HEK293 (cell line): ENCODE results near the gene ZNF416.

ENCODE experiments used
- EGR2 ChIP-seq: fragments of 450-650 bp; formaldehyde crosslinking; IDR thresholded peaks from 2 replicates; pipeline ENCODE4 v1.5.1; 2016; ENCODE audit warnings: low read depth, missing biosample characterization, missing genetic modification characterization
- HIC1 ChIP-seq: fragments of 450-650 bp; formaldehyde crosslinking; IDR thresholded peaks from 2 replicates; pipeline ENCODE4 v1.5.1; 2016; ENCODE audit warnings: missing biosample characterization, missing genetic modification characterization
- SP3 ChIP-seq: fragments of 450-650 bp; formaldehyde crosslinking; IDR thresholded peaks from 2 replicates; pipeline ENCODE4 v1.5.1; 2016; ENCODE audit warnings: missing biosample characterization, missing genetic modification characterization
- TSHZ1 ChIP-seq: fragments of 450-650 bp; formaldehyde crosslinking; IDR thresholded peaks from 2 replicates; pipeline ENCODE4 v1.5.1; 2016; ENCODE audit warnings: missing biosample characterization, missing genetic modification characterization, borderline replicate concordance
- ZNF157 ChIP-seq: fragments of 450-650 bp; formaldehyde crosslinking; IDR thresholded peaks from 2 replicates; pipeline ENCODE4 v1.5.1; 2016; ENCODE audit warnings: missing biosample characterization, missing genetic modification characterization
- ZNF174 ChIP-seq: fragments of 450-650 bp; formaldehyde crosslinking; IDR thresholded peaks from 2 replicates; pipeline ENCODE4 v1.5.0; 2017; ENCODE audit warnings: missing biosample characterization, mild to moderate bottlenecking, missing genetic modification characterization
- ZNF175 ChIP-seq: fragments of 450-650 bp; formaldehyde crosslinking; IDR thresholded peaks from 2 replicates; pipeline ENCODE4 v1.5.1; 2016; ENCODE audit warnings: missing biosample characterization, missing genetic modification characterization
- ZNF2 ChIP-seq: fragments of 450-650 bp; formaldehyde crosslinking; IDR thresholded peaks from 2 replicates; pipeline ENCODE4 v1.5.1; 2016; ENCODE audit warnings: missing biosample characterization, missing genetic modification characterization
- ZNF302 ChIP-seq: fragments of 450-650 bp; formaldehyde crosslinking; IDR thresholded peaks from 2 replicates; pipeline ENCODE4 v1.5.1; 2016; ENCODE audit warnings: missing biosample characterization, missing genetic modification characterization, low read depth
- ZNF350 ChIP-seq: fragments of 450-650 bp; formaldehyde crosslinking; IDR thresholded peaks from 2 replicates; pipeline ENCODE4 v1.5.0; 2017; ENCODE audit warnings: missing biosample characterization, mild to moderate bottlenecking, missing genetic modification characterization
- ZNF366 ChIP-seq: fragments of 450-650 bp; formaldehyde crosslinking; conservative IDR thresholded peaks from 2 replicates; pipeline ENCODE4 v1.5.1; 2016; ENCODE audit warnings: missing biosample characterization, missing genetic modification characterization
- ZNF404 ChIP-seq: fragments of 450-650 bp; formaldehyde crosslinking; IDR thresholded peaks from 2 replicates; pipeline ENCODE4 v1.5.1; 2017; ENCODE audit warnings: missing biosample characterization, missing genetic modification characterization
- ZNF433 ChIP-seq: fragments of 450-650 bp; formaldehyde crosslinking; IDR thresholded peaks from 2 replicates; pipeline ENCODE4 v1.5.1; 2016; ENCODE audit warnings: missing biosample characterization, missing genetic modification characterization, low read depth
- ZNF48 ChIP-seq: fragments of 450-650 bp; formaldehyde crosslinking; IDR thresholded peaks from 2 replicates; pipeline ENCODE4 v1.5.1; 2016; ENCODE audit warnings: missing biosample characterization, missing genetic modification characterization
- ZNF544 ChIP-seq: fragments of 450-650 bp; formaldehyde crosslinking; IDR thresholded peaks from 2 replicates; pipeline ENCODE4 v1.5.0; 2017; ENCODE audit warnings: missing biosample characterization, missing genetic modification characterization
- ZNF549 ChIP-seq: fragments of 450-650 bp; IDR thresholded peaks from 2 replicates; pipeline ENCODE4 v1.5.1; 2018; ENCODE audit warnings: missing biosample characterization, missing genetic modification characterization, mild to moderate bottlenecking, inconsistent platforms, moderate library complexity
- ZNF580 ChIP-seq: fragments of 450-650 bp; formaldehyde crosslinking; IDR thresholded peaks from 2 replicates; pipeline ENCODE4 v1.5.1; 2016; ENCODE audit warnings: missing biosample characterization, missing genetic modification characterization
- ZNF610 ChIP-seq: fragments of 450-650 bp; formaldehyde crosslinking; IDR thresholded peaks from 2 replicates; pipeline ENCODE4 v1.5.1; 2016; ENCODE audit warnings: missing biosample characterization, missing genetic modification characterization, borderline replicate concordance
- ZNF624 ChIP-seq: fragments of 450-650 bp; formaldehyde crosslinking; IDR thresholded peaks from 2 replicates; pipeline ENCODE4 v1.5.1; 2017; ENCODE audit warnings: missing biosample characterization, missing genetic modification characterization
- ZNF660 ChIP-seq: fragments of 450-650 bp; IDR thresholded peaks from 2 replicates; pipeline ENCODE4 v1.5.1; 2018; ENCODE audit warnings: missing biosample characterization, mild to moderate bottlenecking, missing genetic modification characterization
- ZNF707 ChIP-seq: fragments of 450-650 bp; formaldehyde crosslinking; IDR thresholded peaks from 2 replicates; pipeline ENCODE4 v1.5.1; 2016; ENCODE audit warnings: missing biosample characterization, missing genetic modification characterization
- ZNF777 ChIP-seq: fragments of 450-650 bp; formaldehyde crosslinking; IDR thresholded peaks from 2 replicates; pipeline ENCODE4 v1.5.1; 2017; ENCODE audit warnings: missing biosample characterization, missing genetic modification characterization, borderline replicate concordance
- ZNF792 ChIP-seq: fragments of 450-650 bp; formaldehyde crosslinking; IDR thresholded peaks from 2 replicates; pipeline ENCODE4 v1.5.1; 2016; ENCODE audit warnings: missing biosample characterization, missing genetic modification characterization
- ZNF830 ChIP-seq: fragments of 450-650 bp; IDR thresholded peaks from 2 replicates; pipeline ENCODE4 v1.5.0; 2018; ENCODE audit warnings: missing biosample characterization, missing genetic modification characterization, low read depth, mild to moderate bottlenecking, moderate library complexity
- TF ChIP-seq, protein P1 (sequence below): fragments of 450-650 bp; IDR thresholded peaks from 2 replicates; pipeline ENCODE4 v1.5.1; 2018; ENCODE audit warnings: missing biosample characterization, missing genetic modification characterization
- TF ChIP-seq, protein P2 (sequence below): fragments of 450-650 bp; formaldehyde crosslinking; IDR thresholded peaks from 2 replicates; pipeline ENCODE4 v1.5.1; 2016; ENCODE audit warnings: missing biosample characterization, missing genetic modification characterization
- TF ChIP-seq, protein P3 (sequence below): fragments of 450-650 bp; formaldehyde crosslinking; IDR thresholded peaks from 2 replicates; pipeline ENCODE4 v1.5.1; 2016; ENCODE audit warnings: missing biosample characterization, missing genetic modification characterization
- TF ChIP-seq, protein P4 (sequence below): fragments of 450-650 bp; formaldehyde crosslinking; IDR thresholded peaks from 2 replicates; pipeline ENCODE4 v1.5.1; 2016; ENCODE audit warnings: missing biosample characterization, missing genetic modification characterization

Gene ZNF416

DNA sequence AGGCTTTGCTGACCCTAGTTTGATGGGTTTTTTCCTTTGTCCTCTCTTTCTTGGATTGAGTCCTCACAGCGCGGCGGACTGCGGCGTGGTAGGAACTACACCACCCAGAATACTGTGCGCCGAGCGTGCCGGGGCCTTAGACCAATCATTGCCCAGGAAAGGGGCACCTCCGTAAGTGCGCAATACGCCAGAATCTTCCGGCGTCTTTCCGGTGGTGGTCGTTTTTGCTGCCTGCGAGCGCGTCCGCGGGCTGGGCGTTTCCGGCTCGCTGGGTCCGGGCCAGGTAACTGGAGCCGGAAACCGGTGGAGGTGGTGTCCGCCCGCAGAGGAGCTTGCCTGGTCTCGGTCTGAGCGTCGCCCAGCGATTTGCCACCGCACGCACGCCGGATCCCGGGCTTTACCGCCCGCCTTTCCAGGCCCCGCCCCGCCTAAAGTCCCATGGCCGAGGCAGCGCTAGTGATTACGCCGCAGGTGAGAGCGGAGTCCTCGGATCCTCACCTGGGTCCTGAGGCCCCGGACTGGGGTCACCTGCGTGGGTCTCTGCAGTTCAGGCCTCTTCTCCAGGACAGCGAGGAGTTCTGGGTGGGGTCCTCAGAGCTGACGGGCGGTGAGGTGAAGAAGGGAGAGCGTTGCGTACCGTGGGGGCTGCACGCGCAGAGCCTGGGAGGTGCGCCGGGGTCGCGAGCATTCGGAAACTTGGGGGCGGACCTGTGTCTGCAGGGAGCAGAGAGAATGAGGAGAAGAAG lies 51.4 kb downstream of the ZNF416 start, which contains the start of gene ZNF549 (continued):
- TF ChIP-seq, protein P1, sequence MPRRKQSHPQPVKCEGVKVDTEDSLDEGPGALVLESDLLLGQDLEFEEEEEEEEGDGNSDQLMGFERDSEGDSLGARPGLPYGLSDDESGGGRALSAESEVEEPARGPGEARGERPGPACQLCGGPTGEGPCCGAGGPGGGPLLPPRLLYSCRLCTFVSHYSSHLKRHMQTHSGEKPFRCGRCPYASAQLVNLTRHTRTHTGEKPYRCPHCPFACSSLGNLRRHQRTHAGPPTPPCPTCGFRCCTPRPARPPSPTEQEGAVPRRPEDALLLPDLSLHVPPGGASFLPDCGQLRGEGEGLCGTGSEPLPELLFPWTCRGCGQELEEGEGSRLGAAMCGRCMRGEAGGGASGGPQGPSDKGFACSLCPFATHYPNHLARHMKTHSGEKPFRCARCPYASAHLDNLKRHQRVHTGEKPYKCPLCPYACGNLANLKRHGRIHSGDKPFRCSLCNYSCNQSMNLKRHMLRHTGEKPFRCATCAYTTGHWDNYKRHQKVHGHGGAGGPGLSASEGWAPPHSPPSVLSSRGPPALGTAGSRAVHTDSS (tag by site-specific recombination): no peak
- TF ChIP-seq ZNF777 (tag by site-specific recombination) (no peak), TSHZ1 (no peak), ZNF549 (no peak), ZNF660 (tag by site-specific recombination) (peak; percentile 72; the same call in 1 of the 2 replicates), ZNF610 (tag by site-specific recombination) (peak; percentile 51; the same call in 1 of the 2 replicates), ZNF350 (tag by site-specific recombination) (peak; percentile 76), ZNF174 (tag by site-specific recombination) (no peak), ZNF2 (tag by site-specific recombination) (peak; percentile 60), ZNF830 (tag by site-specific recombination) (no peak), ZNF433 (tag by site-specific recombination) (no peak), ZNF544 (tag by site-specific recombination) (no peak), ZNF157 (tag by site-specific recombination) (no peak), EGR2 (tag by site-specific recombination) (0 out of 2 replicates have a peak, but pooled peaks have one; percentile 26), SP3 (peak; percentile 70), ZNF366 (no peak), ZNF404 (tag by site-specific recombination) (no peak), ZNF175 (tag by site-specific recombination) (no peak), ZNF48 (tag by site-specific recombination) (no peak), ZNF302 (peak; percentile 13; the same call in 1 of the 2 replicates), HIC1 (peak; percentile 49; the same call in 1 of the 2 replicates), ZNF792 (tag by site-specific recombination) (no peak), ZNF707 (tag by site-specific recombination) (no peak), ZNF624 (tag by site-specific recombination) (no peak), ZNF580 (tag by site-specific recombination) (peak; percentile 97)
- TF ChIP-seq, protein P2, sequence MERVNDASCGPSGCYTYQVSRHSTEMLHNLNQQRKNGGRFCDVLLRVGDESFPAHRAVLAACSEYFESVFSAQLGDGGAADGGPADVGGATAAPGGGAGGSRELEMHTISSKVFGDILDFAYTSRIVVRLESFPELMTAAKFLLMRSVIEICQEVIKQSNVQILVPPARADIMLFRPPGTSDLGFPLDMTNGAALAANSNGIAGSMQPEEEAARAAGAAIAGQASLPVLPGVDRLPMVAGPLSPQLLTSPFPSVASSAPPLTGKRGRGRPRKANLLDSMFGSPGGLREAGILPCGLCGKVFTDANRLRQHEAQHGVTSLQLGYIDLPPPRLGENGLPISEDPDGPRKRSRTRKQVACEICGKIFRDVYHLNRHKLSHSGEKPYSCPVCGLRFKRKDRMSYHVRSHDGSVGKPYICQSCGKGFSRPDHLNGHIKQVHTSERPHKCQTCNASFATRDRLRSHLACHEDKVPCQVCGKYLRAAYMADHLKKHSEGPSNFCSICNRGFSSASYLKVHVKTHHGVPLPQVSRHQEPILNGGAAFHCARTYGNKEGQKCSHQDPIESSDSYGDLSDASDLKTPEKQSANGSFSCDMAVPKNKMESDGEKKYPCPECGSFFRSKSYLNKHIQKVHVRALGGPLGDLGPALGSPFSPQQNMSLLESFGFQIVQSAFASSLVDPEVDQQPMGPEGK: peak; percentile 58
- TF ChIP-seq, protein P3, sequence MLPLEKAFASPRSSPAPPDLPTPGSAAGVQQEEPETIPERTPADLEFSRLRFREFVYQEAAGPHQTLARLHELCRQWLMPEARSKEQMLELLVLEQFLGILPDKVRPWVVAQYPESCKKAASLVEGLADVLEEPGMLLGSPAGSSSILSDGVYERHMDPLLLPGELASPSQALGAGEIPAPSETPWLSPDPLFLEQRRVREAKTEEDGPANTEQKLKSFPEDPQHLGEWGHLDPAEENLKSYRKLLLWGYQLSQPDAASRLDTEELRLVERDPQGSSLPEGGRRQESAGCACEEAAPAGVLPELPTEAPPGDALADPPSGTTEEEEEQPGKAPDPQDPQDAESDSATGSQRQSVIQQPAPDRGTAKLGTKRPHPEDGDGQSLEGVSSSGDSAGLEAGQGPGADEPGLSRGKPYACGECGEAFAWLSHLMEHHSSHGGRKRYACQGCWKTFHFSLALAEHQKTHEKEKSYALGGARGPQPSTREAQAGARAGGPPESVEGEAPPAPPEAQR (tag by site-specific recombination): no peak
- TF ChIP-seq, protein P4, sequence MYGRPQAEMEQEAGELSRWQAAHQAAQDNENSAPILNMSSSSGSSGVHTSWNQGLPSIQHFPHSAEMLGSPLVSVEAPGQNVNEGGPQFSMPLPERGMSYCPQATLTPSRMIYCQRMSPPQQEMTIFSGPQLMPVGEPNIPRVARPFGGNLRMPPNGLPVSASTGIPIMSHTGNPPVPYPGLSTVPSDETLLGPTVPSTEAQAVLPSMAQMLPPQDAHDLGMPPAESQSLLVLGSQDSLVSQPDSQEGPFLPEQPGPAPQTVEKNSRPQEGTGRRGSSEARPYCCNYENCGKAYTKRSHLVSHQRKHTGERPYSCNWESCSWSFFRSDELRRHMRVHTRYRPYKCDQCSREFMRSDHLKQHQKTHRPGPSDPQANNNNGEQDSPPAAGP (tag by site-specific recombination): 0 out of 2 replicates have a peak, but pooled peaks have one; percentile 38
